Nephron progenitor cell (in vitro differentiated cells): Measurements from ENCODE around the gene CDK5RAP3.

Source experiments
- DNase-seq: peaks from one replicate; pipeline ENCODE4 v3.0.0; 2021
- H3K27ac Mint-ChIP-seq: 2 replicates; pipeline ENCODE4 v1.8.0; 2021; ENCODE audit warnings: mild to moderate bottlenecking, moderate library complexity, mixed read lengths
- H3K27me3 Mint-ChIP-seq: 2 replicates; pipeline ENCODE4 v1.8.0; 2021; ENCODE audit warnings: mild to moderate bottlenecking, low read depth, mixed read lengths; ENCODE audit not compliant: poor library complexity
- H3K36me3 Mint-ChIP-seq: 2 replicates; pipeline ENCODE4 v1.8.0; 2021; ENCODE audit warnings: low read depth, mixed read lengths
- H3K4me1 Mint-ChIP-seq: 2 replicates; pipeline ENCODE4 v1.8.0; 2021; ENCODE audit warnings: mixed read lengths
- H3K4me3 Mint-ChIP-seq: 2 replicates; pipeline ENCODE4 v1.8.0; 2021; ENCODE audit warnings: mild to moderate bottlenecking, moderate library complexity, mixed read lengths
- H3K9me3 Mint-ChIP-seq: 2 replicates; pipeline ENCODE4 v1.8.0; 2021; ENCODE audit warnings: mild to moderate bottlenecking, moderate library complexity, mixed read lengths
- CTCF ChIP-seq: fragments of 200-600 bp; sonication (generic); IDR thresholded peaks from 2 replicates; pipeline ENCODE4 v1.5.0; 2021; ENCODE audit warnings: antibody characterized with exemption

CDK5RAP3 gene

GRCh38 chr17:47970725-47971499, at the start of gene CDK5RAP3:
Gene CDK5RAP3, plus strand, starts transcription at chr17:47971113. Its CDS starts 34 bp downstream, at chr17:47971147.
- Mint-ChIP-seq H3K27me3 (peaks cover 8% of the 10 kb centered on the region), H3K4me1 (peaks cover 39% of the 10 kb centered on the region), H3K27ac (peak within 1 kb of the TSS; percentile 90), H3K4me3 (peak within 1 kb of the TSS; percentile 89), H3K36me3 (peaks cover 22% of the 10 kb centered on the region), H3K9me3 (peaks cover 3% of the 10 kb centered on the region)
- DNase-seq = peak; percentile 100
- peak; percentile 97 for TF ChIP-seq CTCF

- Mint-ChIP-seq H3K4me3 (no peak overlapping the region), H3K36me3 (peaks cover 46% of the 10 kb centered on the region), H3K27ac (no peak overlapping the region)
These were observed 45.9 kb upstream of the CDK5RAP3 start for GRCh38 chr17:47924785-47925677.

GRCh38 chr17:47925678-47925988, 45.3 kb upstream of the CDK5RAP3 start:
- Mint-ChIP-seq H3K9me3 (no peaks in the 10 kb centered on the region), H3K4me1 (no peaks in the 10 kb centered on the region), H3K4me3 (no peak overlapping the region), H3K36me3 (peaks cover 42% of the 10 kb centered on the region), H3K27me3 (no peaks in the 10 kb centered on the region), H3K27ac (no peak overlapping the region)
- no peak for DNase-seq
- TF ChIP-seq CTCF = no peak

More at GRCh38 chr17:47924785-47925677, 45.9 kb upstream of the CDK5RAP3 start:
- no peak for DNase-seq
- no peaks in the 10 kb centered on the region for H3K27me3 Mint-ChIP-seq
- TF ChIP-seq CTCF = no peak
- H3K4me1 Mint-ChIP-seq = no peaks in the 10 kb centered on the region
- H3K9me3 Mint-ChIP-seq = no peaks in the 10 kb centered on the region

DNA sequence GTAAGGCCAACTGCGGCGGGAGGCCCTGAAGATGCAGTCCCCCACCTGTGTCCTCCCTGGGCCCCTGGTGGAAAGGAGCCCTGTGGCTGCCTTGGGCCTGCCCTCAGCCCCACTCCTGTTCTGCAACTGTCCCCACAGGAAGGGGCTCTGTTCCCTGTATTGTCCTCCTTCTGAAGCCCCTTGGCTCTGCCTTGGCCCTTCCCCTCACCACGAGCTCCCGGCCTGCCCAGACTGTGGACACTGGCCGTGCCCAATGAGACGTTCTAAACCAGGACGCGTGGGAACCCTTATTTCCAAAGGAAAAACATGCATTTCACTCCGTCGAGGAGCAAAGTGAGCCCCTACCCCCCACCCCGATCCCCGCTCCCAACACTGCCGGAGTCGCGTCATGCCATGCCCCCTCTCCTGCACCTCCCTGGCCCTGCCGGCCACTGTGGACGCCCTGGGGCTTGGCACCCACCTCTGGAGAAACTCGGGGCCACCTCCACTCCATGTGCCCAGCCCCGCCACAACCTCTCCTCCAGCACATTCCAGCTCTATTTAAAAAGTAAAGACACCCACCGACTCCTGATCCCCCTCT, 43.0 kb upstream of the CDK5RAP3 start:
- Mint-ChIP-seq H3K27me3 (no peaks in the 10 kb centered on the region), H3K4me3 (no peak overlapping the region), H3K36me3 (peaks cover 41% of the 10 kb centered on the region), H3K4me1 (no peaks in the 10 kb centered on the region), H3K27ac (peak overlapping the region; percentile 75), H3K9me3 (no peaks in the 10 kb centered on the region)
- no peak for TF ChIP-seq CTCF
- no peak for DNase-seq

DNA sequence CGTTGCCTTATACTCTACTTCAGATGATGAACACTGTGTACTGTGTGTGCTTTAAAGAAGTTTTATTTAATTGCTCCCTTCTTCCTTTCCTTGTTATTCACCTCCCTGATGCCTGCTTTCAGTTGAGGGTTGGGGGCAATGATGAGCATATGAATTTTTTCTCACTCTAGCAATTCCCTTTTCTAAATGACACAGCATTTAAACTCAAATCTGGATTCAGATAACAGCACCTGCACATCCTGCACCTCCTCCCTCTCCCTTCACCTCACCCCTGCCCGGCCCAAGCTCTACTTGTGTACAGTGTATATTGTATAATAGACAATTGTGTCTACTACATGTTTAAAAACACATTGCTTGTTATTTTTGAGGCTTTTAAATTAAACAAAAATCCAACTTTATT, 42.5 kb upstream of the CDK5RAP3 start:
- no peaks in the 10 kb centered on the region for H3K9me3 Mint-ChIP-seq
- no peak for TF ChIP-seq CTCF
- H3K4me1 Mint-ChIP-seq = no peaks in the 10 kb centered on the region
- no peak overlapping the region for H3K4me3 Mint-ChIP-seq
- H3K36me3 Mint-ChIP-seq = peaks cover 36% of the 10 kb centered on the region
- no peak for DNase-seq
- no peaks in the 10 kb centered on the region for H3K27me3 Mint-ChIP-seq
- peak overlapping the region; percentile 61 for H3K27ac Mint-ChIP-seq
